ENCODE measurements around the gene TACC2.

TACC2 gene

DNA sequence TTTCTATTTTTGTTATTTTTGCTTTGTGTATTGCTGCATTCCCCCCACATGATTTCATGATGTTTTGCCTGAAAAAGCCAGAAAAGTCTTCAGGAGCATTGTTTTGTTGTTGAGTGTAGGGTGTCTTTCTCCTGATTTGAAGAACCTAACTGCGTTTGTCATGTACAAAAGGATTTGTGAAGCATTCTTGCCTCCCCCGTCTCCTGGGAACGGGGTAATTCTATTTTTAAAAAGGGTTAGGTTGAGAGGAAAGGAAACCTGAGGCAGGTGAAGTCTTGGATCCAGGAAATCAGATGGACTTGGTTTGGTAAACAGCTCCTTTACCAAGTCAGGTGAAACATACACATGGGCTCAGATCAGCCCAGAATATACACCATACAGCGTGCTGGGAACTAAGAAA is 256.2 kb downstream of the TACC2 start:
- Histone ChIP-seq H3K36me3 (ENCODE audit: control insufficient read depth, insufficient read depth, low read length) (peaks cover 65% of the 10 kb centered on the region), H3K4me1 (ENCODE audit: control insufficient read depth, insufficient read depth, low read length, poor library complexity, severe bottlenecking) (no peaks in the 10 kb centered on the region), H3K9me3 (ENCODE audit: control insufficient read depth, low read length) (no peaks in the 10 kb centered on the region), H3K27ac (ENCODE audit: low read depth, low read length, severe bottlenecking) (no peak overlapping the region), H3K4me3 (ENCODE audit: extremely low read depth, insufficient read depth, low read length, poor library complexity, severe bottlenecking) (no peak overlapping the region)
- 85 to 87% methylated on average over 3 of the region's 4 CpGs for WGBS, 2 experiments (ENCODE audit: insufficient coverage in 2 of 2)

DNA sequence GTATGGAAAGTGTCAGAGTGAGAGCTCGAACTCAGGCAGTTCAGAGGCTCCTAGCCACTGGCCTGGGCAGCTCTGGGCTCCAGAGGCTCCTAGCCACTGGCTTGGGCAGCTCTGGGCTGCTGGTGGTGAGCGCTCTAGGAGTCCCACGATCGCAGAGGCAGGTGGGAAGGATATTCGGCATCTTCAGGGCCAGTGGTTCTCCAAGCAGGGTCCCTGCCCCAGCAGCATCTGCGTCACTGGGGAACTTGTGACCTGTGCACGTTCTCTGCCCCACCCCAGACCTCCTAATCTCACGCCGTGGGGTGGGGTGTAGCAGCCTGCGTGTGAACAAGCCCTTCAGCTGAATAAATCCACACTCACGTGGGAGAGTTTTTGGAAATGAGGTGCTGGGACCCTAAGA is 256.9 kb downstream of the TACC2 start:
- Histone ChIP-seq H3K27ac (ENCODE audit: low read depth, low read length, severe bottlenecking) (no peak overlapping the region), H3K4me1 (ENCODE audit: control insufficient read depth, insufficient read depth, low read length, poor library complexity, severe bottlenecking) (no peaks in the 10 kb centered on the region), H3K4me3 (ENCODE audit: extremely low read depth, insufficient read depth, low read length, poor library complexity, severe bottlenecking) (no peak overlapping the region), H3K36me3 (ENCODE audit: control insufficient read depth, insufficient read depth, low read length) (peaks cover 63% of the 10 kb centered on the region), H3K9me3 (ENCODE audit: control insufficient read depth, low read length) (no peaks in the 10 kb centered on the region)
- WGBS, 2 experiments (ENCODE audit: insufficient coverage in 2 of 2) = 94 to 96% methylated on average over 9 to 10 of the region's 11 CpGs

DNA sequence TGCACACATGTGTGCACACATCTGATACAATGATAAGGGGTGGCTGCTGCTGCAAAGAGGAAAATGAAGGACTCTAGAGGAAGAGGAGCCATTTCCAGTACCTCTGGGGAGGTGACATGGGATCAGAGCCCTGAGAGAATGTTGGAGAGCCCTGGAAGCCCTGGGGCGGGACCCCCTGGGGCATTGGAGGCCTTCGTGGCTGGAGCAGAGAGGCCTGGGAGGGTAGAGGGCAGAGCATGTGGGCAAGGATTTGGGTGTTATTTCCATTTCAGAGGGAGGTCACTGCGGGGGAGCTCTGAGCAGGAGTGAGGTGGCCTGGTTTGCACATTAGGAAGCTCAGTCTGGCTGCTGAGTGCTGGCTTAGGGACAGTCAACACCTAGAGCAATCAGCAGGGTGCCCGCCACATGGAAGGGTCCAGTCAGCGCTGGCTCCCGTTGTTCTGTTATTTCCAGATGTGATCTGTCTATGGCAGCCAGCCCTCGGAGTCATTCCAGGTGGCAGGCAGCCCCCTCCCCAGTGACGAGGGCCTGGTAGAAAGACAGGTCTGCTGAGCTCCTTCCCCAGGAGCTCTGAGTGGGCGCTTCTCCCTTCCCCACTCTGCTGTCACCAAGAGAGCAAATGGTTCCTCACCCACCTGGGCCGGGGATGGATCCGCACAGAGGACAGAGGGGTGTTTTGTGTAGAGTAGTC is 258.0 kb downstream of the TACC2 start:
- Histone ChIP-seq H3K9me3 (ENCODE audit: control insufficient read depth, low read length) (no peaks in the 10 kb centered on the region), H3K4me1 (ENCODE audit: control insufficient read depth, insufficient read depth, low read length, poor library complexity, severe bottlenecking) (no peaks in the 10 kb centered on the region), H3K36me3 (ENCODE audit: control insufficient read depth, insufficient read depth, low read length) (peaks cover 53% of the 10 kb centered on the region), H3K4me3 (ENCODE audit: extremely low read depth, insufficient read depth, low read length, poor library complexity, severe bottlenecking) (no peak overlapping the region), H3K27ac (ENCODE audit: low read depth, low read length, severe bottlenecking) (no peak overlapping the region)
- 83 to 94% methylated on average over 7 to 8 of the region's 11 CpGs for WGBS, 2 experiments (ENCODE audit: insufficient coverage in 2 of 2)

DNA sequence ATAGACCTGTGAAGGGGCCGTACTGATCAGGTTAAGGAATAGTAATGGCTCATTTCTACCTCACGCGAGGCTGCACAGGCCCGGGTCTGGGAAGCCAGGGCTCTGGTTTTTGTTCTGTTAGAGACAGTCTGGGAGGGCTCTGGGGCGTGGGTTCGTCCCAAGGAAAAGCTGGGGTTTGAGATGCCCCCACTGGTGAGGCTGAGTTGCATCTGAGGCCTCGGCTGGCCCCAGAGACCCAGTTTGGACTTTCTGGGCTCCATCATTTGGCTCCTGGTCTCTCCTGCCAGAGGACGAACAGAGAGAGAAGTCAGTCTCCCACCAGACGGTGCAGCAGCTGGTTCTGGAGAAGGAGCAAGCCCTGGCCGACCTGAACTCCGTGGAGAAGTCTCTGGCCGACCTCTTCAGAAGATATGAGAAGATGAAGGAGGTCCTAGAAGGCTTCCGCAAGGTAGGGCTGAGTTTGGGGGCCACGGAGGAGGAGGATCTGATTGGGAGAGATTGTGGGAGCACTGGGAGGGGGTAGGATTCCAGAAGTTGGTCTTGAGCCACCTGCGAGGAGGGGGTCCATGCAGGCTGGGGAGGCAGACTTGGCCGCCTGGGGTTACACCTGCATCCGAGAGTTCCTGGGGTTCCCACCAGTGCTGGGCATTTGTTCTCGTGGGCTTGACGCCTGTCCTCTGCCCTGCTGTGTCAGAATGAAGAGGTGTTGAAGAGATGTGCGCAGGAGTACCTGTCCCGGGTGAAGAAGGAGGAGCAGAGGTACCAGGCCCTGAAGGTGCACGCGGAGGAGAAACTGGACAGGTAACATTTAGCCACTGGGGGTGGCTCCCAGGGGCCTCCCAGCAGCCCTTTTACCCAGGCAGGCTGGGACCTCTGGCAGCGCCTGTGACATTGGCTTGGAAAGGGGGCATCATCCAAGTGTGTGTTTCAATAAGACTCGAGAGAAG is 259.7 kb downstream of the TACC2 start:
- 93 to 95% methylated on average over 25 of the region's 25 CpGs for WGBS, 2 experiments (ENCODE audit: insufficient coverage in 2 of 2)
- H3K4me3 ChIP-seq (ENCODE audit: extremely low read depth, insufficient read depth, low read length, poor library complexity, severe bottlenecking) = no peak overlapping the region
- peaks cover 50% of the 10 kb centered on the region for H3K36me3 ChIP-seq (ENCODE audit: control insufficient read depth, insufficient read depth, low read length)
- H3K4me1 ChIP-seq (ENCODE audit: control insufficient read depth, insufficient read depth, low read length, poor library complexity, severe bottlenecking) = no peaks in the 10 kb centered on the region
- H3K9me3 ChIP-seq (ENCODE audit: control insufficient read depth, low read length) = no peaks in the 10 kb centered on the region
- no peak overlapping the region for H3K27ac ChIP-seq (ENCODE audit: low read depth, low read length, severe bottlenecking)

DNA sequence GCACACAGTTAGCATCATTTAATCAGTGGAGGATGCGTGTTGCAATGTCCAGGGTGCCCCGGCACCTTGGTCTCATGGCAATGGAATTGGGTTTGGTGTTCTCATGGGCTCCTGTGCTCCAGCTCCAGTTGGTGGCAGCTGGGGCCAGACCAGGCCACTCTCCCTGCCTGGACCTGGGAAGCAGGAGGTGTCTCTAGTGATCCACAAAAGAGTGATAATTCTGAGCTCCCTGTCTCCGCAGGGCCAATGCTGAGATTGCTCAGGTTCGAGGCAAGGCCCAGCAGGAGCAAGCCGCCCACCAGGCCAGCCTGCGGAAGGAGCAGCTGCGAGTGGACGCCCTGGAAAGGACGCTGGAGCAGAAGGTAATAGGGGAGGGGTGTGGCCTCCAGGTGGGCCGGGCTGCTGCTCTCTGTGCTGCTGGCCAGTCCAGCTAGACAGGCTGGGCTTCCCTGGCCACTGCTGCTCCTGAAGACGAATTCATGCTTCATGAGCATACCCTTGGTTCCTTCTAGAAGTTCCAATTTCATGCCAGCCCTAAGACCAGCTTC is 260.4 kb downstream of the TACC2 start:
- H3K4me3 ChIP-seq (ENCODE audit: extremely low read depth, insufficient read depth, low read length, poor library complexity, severe bottlenecking) = no peak overlapping the region
- H3K27ac ChIP-seq (ENCODE audit: low read depth, low read length, severe bottlenecking) = no peak overlapping the region
- no peaks in the 10 kb centered on the region for H3K4me1 ChIP-seq (ENCODE audit: control insufficient read depth, insufficient read depth, low read length, poor library complexity, severe bottlenecking)
- no peaks in the 10 kb centered on the region for H3K9me3 ChIP-seq (ENCODE audit: control insufficient read depth, low read length)
- H3K36me3 ChIP-seq (ENCODE audit: control insufficient read depth, insufficient read depth, low read length) = peaks cover 48% of the 10 kb centered on the region
- 95 to 97% methylated on average over 9 to 11 of the region's 11 CpGs for WGBS, 2 experiments (ENCODE audit: insufficient coverage in 2 of 2)

DNA sequence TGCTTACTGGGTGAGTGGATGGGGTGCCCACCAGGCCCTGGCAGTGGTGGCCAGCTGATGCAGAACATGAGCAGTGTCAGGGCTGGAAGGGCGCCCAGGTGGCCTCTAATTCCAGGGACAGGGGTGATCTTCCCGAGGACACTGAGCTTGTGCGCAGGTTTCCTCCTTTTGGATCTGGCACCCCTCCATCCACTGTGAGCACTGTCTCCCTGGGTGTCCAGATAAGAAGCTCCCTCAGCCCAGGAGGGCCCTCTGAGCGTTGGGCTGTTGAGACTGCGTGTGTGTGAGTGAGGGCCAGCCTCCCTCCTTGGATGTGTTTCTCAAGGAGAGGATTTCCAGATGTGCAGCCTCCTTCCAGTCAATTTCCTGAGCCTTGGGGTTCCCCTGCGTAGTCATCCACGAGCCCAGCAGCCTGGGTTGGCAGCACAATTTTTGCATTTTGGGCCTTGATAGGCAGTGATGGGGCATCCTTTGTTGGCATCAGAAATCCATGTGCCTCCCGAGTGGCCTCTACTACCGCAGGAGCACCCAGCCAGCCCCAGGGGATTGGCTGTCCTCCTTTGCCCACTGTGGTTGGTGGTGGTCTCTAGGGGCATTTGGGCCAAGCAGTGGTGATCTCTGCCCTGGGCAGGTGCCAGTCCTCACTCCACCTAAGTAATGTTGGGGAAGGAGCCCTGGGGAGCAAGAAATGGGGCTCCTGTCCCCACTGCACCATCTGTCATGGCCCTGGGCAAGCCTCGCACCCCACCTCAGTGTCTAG is 261.2 kb downstream of the TACC2 start:
- no peak overlapping the region for H3K4me3 ChIP-seq (ENCODE audit: extremely low read depth, insufficient read depth, low read length, poor library complexity, severe bottlenecking)
- 98 to 100% methylated on average over 4 to 8 of the region's 10 CpGs for WGBS, 2 experiments (ENCODE audit: insufficient coverage in 2 of 2)
- peaks cover 49% of the 10 kb centered on the region for H3K36me3 ChIP-seq (ENCODE audit: control insufficient read depth, insufficient read depth, low read length)

DNA sequence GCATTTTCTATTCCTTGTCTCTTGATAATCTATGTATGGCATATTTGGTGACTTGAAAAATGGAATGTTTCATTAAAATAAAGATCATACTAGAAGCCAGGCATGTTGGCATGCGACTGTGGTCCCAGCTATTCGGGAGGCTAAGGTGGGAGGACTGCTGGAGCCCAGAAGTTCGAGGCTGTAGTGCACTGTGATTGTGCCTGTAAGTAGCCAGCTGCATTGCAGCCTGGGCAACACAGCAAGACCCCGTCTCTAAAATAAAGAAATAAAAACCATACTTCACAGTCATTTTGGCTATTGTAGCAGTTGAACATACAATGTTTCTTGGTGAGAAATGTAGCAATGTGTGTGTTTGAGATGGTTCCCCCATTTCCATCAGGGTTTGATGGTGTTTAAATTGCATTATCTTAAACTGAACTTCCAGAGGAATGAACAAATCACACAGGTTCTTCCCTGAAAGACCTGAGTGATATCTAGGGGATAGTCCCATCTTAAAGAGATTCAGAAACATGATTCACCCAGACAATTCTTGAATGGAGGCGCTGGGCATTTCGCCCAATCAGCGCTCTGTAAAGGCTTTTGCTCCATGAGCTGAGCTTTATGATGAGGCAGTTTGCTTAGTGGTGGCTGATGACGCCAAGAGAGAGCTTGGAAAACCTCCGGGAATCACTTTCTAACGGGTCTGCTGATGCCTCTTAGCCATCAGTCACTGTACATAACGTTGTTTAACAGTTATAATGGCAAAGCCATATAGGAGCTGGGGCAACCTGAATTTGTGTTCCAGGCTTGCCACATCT is 262.7 kb downstream of the TACC2 start:
- peaks cover 49% of the 10 kb centered on the region for H3K36me3 ChIP-seq (ENCODE audit: control insufficient read depth, insufficient read depth, low read length)
- H3K4me3 ChIP-seq (ENCODE audit: extremely low read depth, insufficient read depth, low read length, poor library complexity, severe bottlenecking) = no peak overlapping the region
- WGBS, 2 experiments (ENCODE audit: insufficient coverage in 2 of 2) = 92 to 96% methylated on average over 9 to 10 of the region's 11 CpGs
- H3K27ac ChIP-seq (ENCODE audit: low read depth, low read length, severe bottlenecking) = no peak overlapping the region
- H3K9me3 ChIP-seq (ENCODE audit: control insufficient read depth, low read length) = no peaks in the 10 kb centered on the region
- H3K4me1 ChIP-seq (ENCODE audit: control insufficient read depth, insufficient read depth, low read length, poor library complexity, severe bottlenecking) = no peaks in the 10 kb centered on the region

More for the DNA sequence above, 261.2 kb downstream of the TACC2 start:
- Histone ChIP-seq H3K4me1 (ENCODE audit: control insufficient read depth, insufficient read depth, low read length, poor library complexity, severe bottlenecking) (no peaks in the 10 kb centered on the region), H3K9me3 (ENCODE audit: control insufficient read depth, low read length) (no peaks in the 10 kb centered on the region), H3K27ac (ENCODE audit: low read depth, low read length, severe bottlenecking) (no peak overlapping the region)

DNA sequence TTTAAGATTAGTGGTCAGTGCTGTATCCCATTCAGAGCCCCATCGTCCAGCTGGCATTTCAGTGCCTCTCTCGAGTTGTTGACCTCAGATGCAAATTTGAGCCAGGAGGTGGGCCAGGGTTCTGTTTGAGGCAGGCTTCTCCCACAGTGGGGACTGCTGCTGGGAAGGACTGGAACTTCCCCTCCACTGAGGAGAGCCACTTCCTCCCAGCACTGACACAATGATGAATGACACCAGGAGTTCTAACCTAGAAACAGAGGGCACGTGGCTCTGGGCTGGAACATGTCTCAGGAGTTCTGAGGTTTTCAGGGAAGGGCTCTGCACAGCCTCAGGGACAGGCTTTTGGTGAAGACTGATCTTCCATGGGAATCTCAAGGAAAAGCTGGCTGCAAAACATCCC is 263.8 kb downstream of the TACC2 start:
- Histone ChIP-seq H3K4me1 (ENCODE audit: control insufficient read depth, insufficient read depth, low read length, poor library complexity, severe bottlenecking) (no peaks in the 10 kb centered on the region), H3K4me3 (ENCODE audit: extremely low read depth, insufficient read depth, low read length, poor library complexity, severe bottlenecking) (no peak overlapping the region), H3K27ac (ENCODE audit: low read depth, low read length, severe bottlenecking) (peak overlapping the region; percentile 41), H3K9me3 (ENCODE audit: control insufficient read depth, low read length) (no peaks in the 10 kb centered on the region), H3K36me3 (ENCODE audit: control insufficient read depth, insufficient read depth, low read length) (peaks cover 49% of the 10 kb centered on the region)
- WGBS, 2 experiments (ENCODE audit: insufficient coverage in 2 of 2) = 78 to 86% methylated on average over 3 of the region's 3 CpGs

DNA sequence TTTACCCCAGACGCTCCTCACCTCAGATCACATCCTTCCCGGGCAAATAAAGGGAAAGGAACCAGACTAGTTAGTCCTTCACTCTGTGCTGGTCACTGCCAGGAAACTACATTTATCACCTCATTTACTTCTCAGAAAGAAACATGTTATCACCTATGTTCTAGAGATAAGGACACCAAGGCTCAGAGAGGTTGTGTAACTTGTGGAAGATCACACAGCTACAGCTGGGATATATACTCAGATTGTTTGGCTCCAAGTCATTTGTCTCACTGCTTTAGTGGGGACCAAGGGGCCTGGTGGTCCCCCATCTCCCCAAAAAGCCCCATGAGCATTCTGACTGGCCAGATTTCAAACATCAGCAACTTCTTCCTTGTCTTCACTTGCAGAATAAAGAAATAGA is 264.6 kb downstream of the TACC2 start:
- WGBS, 2 experiments (ENCODE audit: insufficient coverage in 2 of 2) = 100% methylated on average over 1 of the region's 2 CpGs

DNA sequence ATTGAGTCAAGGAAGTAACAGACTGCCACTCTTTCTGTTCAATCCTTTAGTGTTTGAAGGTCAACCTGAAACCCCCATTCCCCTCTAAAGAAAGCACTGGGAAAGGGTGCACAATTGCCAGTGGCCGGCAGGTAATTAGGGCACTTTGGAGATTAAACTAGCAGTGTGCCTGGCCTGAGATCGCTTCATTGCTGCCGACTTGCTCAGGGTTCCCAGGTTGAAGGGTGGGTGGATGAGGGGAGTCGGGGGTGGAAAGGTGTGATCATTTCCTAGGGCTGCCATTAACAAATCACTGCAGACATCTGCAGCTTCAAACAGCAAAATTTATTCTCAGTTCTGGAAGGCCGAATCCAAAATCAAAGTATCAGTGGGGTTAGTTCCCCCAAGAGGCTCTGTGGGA is 265.9 kb downstream of the TACC2 start:
- 93 to 100% methylated on average over 1 to 4 of the region's 5 CpGs for WGBS, 2 experiments (ENCODE audit: insufficient coverage in 2 of 2)
- Histone ChIP-seq H3K36me3 (ENCODE audit: control insufficient read depth, insufficient read depth, low read length) (peaks cover 38% of the 10 kb centered on the region), H3K4me1 (ENCODE audit: control insufficient read depth, insufficient read depth, low read length, poor library complexity, severe bottlenecking) (peaks cover 7% of the 10 kb centered on the region), H3K4me3 (ENCODE audit: extremely low read depth, insufficient read depth, low read length, poor library complexity, severe bottlenecking) (no peak overlapping the region), H3K9me3 (ENCODE audit: control insufficient read depth, low read length) (no peaks in the 10 kb centered on the region), H3K27ac (ENCODE audit: low read depth, low read length, severe bottlenecking) (no peak overlapping the region)

More for the DNA sequence above, 264.6 kb downstream of the TACC2 start:
- no peak overlapping the region for H3K27ac ChIP-seq (ENCODE audit: low read depth, low read length, severe bottlenecking)
- H3K4me3 ChIP-seq (ENCODE audit: extremely low read depth, insufficient read depth, low read length, poor library complexity, severe bottlenecking) = no peak overlapping the region
- H3K4me1 ChIP-seq (ENCODE audit: control insufficient read depth, insufficient read depth, low read length, poor library complexity, severe bottlenecking) = peaks cover 5% of the 10 kb centered on the region
- peaks cover 48% of the 10 kb centered on the region for H3K36me3 ChIP-seq (ENCODE audit: control insufficient read depth, insufficient read depth, low read length)
- no peaks in the 10 kb centered on the region for H3K9me3 ChIP-seq (ENCODE audit: control insufficient read depth, low read length)

Measured in mesodermal cell (in vitro differentiated cells).